CD4-positive, CD25-positive, alpha-beta regulatory T cell (primary cell): Measurements from ENCODE around the gene GEMIN2. TPM values are rescaled to one million over a fixed set of nuclear protein-coding genes. Genes with fewer than 3 reads are reported as not detected.

Experiments
- ATAC-seq, 2 donors: fragments of 150-1000 bp; cut with Tn5 transposase; one replicate each; pipeline ENCODE4 v1.10.0; 2021; ENCODE audit warnings: low read depth in 2 of 2, moderate number of reproducible peaks in 2 of 2, moderate library complexity in 1 of 2
- DNase-seq, 3 donors: peaks; one replicate each; pipeline versions ENCODE4 v3.0.0 to v3.0.0-alpha.2; 2012 to 2022; ENCODE audit warnings: mixed read lengths in 1 of 3
- H3K27ac ChIP-seq: one replicate; pipeline ENCODE4 v1.7.0; 2013; ENCODE audit warnings: mild to moderate bottlenecking, low read length; ENCODE audit not compliant: insufficient read depth, poor library complexity, severe bottlenecking
- H3K27me3 ChIP-seq: one replicate; pipeline ENCODE4 v1.7.0; 2013; ENCODE audit warnings: low read length; ENCODE audit not compliant: control insufficient read depth, insufficient read depth
- H3K36me3 ChIP-seq: one replicate; pipeline ENCODE4 v1.7.0; 2013; ENCODE audit warnings: mild to moderate bottlenecking, low read length, moderate library complexity; ENCODE audit not compliant: control insufficient read depth, insufficient read depth
- H3K4me1 ChIP-seq: 2 replicates; pipeline ENCODE4 v1.7.0; 2013; ENCODE audit warnings: mild to moderate bottlenecking, low read length; ENCODE audit not compliant: insufficient read depth, control insufficient read depth, poor library complexity, severe bottlenecking
- H3K4me3 ChIP-seq: one replicate; pipeline ENCODE4 v1.7.0; 2013; ENCODE audit warnings: low read depth, mild to moderate bottlenecking, low read length, moderate library complexity
- H3K9me3 ChIP-seq, 2 experiments: 1 replicate in 1 of 2; 2 replicates in 1 of 2; pipeline ENCODE4 v1.7.0; 2013; ENCODE audit warnings: low read length in 2 of 2, mild to moderate bottlenecking in 1 of 2, moderate library complexity in 1 of 2; ENCODE audit not compliant: control insufficient read depth in 2 of 2
- H3K27ac Mint-ChIP-seq, 3 donors: one replicate each; pipeline ENCODE4 v1.8.0; 2020 to 2022; ENCODE audit warnings: mild to moderate bottlenecking in 3 of 3, mixed read lengths in 3 of 3, moderate library complexity in 2 of 3
- H3K27me3 Mint-ChIP-seq: one replicate; pipeline ENCODE4 v1.8.0; 2022; ENCODE audit warnings: mild to moderate bottlenecking, mixed read lengths
- H3K36me3 Mint-ChIP-seq: one replicate; pipeline ENCODE4 v1.8.0; 2020; ENCODE audit warnings: mixed read lengths
- H3K4me1 Mint-ChIP-seq, 4 donors: one replicate each; pipeline ENCODE4 v1.8.0; 2020 to 2022; ENCODE audit warnings: mixed read lengths in 4 of 4, mild to moderate bottlenecking in 1 of 4
- H3K4me3 Mint-ChIP-seq, 4 donors: one replicate each; pipeline ENCODE4 v1.8.0; 2020 to 2022; ENCODE audit warnings: mild to moderate bottlenecking in 4 of 4, mixed read lengths in 4 of 4, moderate library complexity in 3 of 4
- H3K9me3 Mint-ChIP-seq, 7 donors: one replicate each; pipeline ENCODE4 v1.8.0; 2020 to 2022; ENCODE audit warnings: mixed read lengths in 7 of 7, mild to moderate bottlenecking in 3 of 7, moderate library complexity in 2 of 7
- polyA plus RNA-seq, 4 donors: library from polyadenylated mRNA; unstranded; fragments of 300-500 nt; fragmentation: Illumina TruSeq; gene quantifications; one replicate each; pipeline ENCODE4 v1.2.3, GENCODE V29; 2021
- total RNA-seq: library from RNA; stranded (reverse); gene quantifications from one replicate; pipeline ENCODE4 v1.2.3, GENCODE V29; 2022

The GEMIN2 gene
- total and polyA plus RNA-seq, 5 donors from 2014 or later = 13.4 to 18.8 (median 17.7) TPM

DNA sequence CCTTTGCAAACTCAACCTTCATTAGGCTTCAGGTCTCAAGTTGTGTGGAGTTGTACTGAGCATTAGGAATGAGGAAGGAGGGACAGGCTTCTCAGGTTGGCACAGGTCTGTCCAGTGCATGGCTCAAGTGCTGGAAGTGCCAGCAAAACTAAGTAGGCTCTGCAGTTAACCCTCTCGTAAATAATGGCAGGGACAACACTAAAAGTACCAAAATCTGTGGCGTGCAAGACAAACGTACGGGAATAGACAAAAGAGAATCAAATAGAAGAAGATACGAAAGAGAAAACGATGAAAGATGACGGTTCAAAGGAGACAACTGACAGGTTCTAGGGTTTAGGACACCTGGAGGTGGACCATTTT lies 55.4 kb downstream of the GEMIN2 start:
- Histone ChIP-seq H3K4me1 (peaks cover 35% of the 10 kb centered on the region), H3K27me3 (no peaks in the 10 kb centered on the region), H3K9me3 (no peaks in the 10 kb centered on the region), H3K4me3 (peak overlapping the region; percentile 98), H3K36me3 (peaks cover 5% of the 10 kb centered on the region), H3K27ac (peak overlapping the region; percentile 91)
- peaks cover 4% of the 10 kb centered on the region for H3K27me3 Mint-ChIP-seq
- ATAC-seq = no peak
- peak overlapping the region; percentile 96 to 100 (median 100) for H3K4me3 Mint-ChIP-seq
- H3K4me1 Mint-ChIP-seq = peaks cover 32 to 68% (median 43%) of the 10 kb centered on the region in 4 donors
- peak overlapping the region; percentile 99 to 100 (median 100) for H3K27ac Mint-ChIP-seq
- peak in 1 of 3 donors; percentile 7 for DNase-seq
- no peaks in the 10 kb centered on the region for H3K9me3 Mint-ChIP-seq
- peaks cover 11% of the 10 kb centered on the region for H3K36me3 Mint-ChIP-seq

DNA sequence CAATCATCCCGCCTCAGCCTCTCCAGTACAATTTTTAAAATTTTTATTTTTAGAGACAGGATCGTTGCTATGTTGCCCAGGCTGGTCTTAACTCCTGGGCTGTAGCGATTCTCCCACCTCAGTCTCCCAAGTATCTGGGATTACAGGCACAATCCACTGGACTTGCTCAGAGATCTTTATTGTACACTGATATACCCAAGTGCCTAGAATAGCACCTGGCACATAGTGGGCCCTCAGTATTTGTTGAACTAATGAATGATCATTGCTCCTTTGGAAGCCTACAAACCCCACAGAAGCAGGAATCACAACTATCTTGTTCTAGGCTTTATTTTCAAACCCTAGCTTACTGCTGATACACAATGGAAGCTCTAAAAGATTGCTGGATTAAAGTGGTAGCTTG lies 59.1 kb downstream of the GEMIN2 start:
- Histone ChIP-seq H3K36me3 (peaks cover 18% of the 10 kb centered on the region), H3K4me1 (peaks cover 37% of the 10 kb centered on the region), H3K9me3 (no peaks in the 10 kb centered on the region), H3K27ac (no peak overlapping the region), H3K4me3 (no peak overlapping the region), H3K27me3 (no peaks in the 10 kb centered on the region)
- Mint-ChIP-seq H3K4me3 (peak overlapping the region; percentile 46 to 98 (median 75)), H3K27me3 (peaks cover 4% of the 10 kb centered on the region), H3K36me3 (peaks cover 14% of the 10 kb centered on the region), H3K4me1 (peaks cover 27 to 71% (median 38%) of the 10 kb centered on the region in 4 donors), H3K9me3 (peaks cover 0 to 1% (median 0%) of the 10 kb centered on the region in 7 donors), H3K27ac (peak overlapping the region in 2 of 3 donors; percentile 65 to 66)
- DNase-seq (no peak), ATAC-seq (no peak)

DNA sequence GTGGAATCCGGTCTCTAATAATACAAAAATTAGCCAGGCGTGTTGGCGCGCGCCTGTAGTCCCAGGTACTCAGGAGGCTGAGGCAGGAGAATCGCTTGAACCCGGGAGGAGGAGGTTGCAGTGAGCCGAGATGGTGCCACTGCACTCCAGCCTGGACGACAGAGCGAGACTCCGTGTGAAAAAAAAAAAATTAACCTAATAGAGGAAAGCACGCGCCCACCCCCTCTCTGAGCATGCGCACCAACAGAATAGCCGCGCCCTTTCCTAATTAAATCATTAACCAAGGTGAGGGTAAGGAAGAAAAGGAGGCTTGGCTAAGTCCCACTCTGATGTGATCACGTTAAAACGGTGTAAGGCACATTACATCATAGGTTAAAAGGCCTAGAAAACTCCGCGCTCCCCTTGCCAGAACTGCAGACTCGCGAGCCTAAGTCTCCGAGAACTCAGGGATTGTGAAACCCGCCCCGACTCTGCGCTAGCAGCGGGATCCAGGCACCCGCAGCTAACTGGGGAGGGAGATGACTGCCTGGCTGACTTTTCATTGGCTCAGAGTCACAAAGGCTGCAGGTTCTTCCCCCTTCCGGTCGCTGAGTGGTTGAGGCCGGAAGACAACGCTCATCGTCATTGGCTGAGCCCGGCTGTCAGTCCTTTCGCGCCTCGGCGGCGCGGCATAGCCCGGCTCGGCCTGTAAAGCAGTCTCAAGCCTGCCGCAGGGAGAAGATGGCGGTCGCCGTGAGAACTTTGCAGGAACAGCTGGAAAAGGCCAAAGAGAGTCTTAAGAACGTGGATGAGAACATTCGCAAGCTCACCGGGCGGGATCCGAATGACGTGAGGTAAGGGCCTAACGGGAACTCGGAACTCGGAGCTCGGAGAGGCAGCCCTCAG lies 60.7 kb downstream of the GEMIN2 start, which contains the start of gene PNN:
TSS of gene PNN (plus strand) at position 695 of the 885 bp plus-strand sequence. CDS start at position 721, 26 bp downstream.
- ATAC-seq = peak; percentile 93 to 95
- Mint-ChIP-seq H3K27ac (peak within 1 kb of the TSS; percentile 100), H3K4me1 (peaks cover 20 to 66% (median 31%) of the 10 kb centered on the region in 4 donors)

DNA sequence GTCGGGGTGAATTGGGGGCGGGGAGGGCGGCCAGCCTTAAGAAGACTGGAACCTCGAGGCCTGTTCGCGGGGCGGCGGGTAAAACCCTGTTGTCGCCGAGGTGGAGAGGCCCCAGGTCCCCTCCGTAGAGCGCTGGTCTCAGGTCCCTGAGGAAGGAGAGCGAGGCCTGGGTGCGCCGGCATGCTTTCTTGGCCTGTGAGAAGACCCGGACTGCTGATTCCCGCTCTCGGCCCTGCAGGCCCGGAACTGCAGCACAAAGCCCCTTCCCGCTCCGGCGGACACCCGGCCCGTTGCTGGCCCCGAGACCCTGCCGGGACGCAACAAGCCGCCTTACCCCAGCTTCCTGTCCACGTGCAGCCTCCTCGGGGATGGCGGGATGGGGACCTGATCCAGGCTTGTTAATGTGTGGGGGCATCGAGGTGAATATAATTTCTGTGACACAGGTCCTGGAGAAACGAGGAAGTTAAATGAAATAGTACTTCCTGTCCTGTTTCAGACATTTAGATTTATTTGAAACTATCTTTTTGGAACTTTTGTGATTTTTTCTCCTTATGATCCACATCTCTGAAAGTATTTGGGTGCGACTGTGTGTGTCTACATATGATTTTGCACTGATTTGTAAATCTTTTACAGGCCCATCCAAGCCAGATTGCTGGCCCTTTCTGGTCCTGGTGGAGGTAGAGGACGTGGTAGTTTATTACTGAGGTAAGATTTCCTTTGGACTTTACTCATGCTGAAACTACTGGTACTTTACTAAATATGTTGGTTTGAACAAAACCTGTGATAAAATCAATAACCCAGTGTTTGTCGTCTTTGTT lies 61.5 kb downstream of the GEMIN2 start:
- no peaks in the 10 kb centered on the region for H3K27me3 Mint-ChIP-seq
- H3K4me1 Mint-ChIP-seq = peaks cover 15 to 59% (median 28%) of the 10 kb centered on the region in 4 donors

More for the DNA sequence above, 60.7 kb downstream of the GEMIN2 start, which contains the start of gene PNN:
- DNase-seq = peak; percentile 96 to 100 (median 98)
- peak within 1 kb of the TSS; percentile 98 to 100 (median 98) for H3K4me3 Mint-ChIP-seq
- Histone ChIP-seq H3K9me3 (no peaks in the 10 kb centered on the region), H3K27me3 (no peaks in the 10 kb centered on the region), H3K4me1 (peaks cover 22% of the 10 kb centered on the region), H3K4me3 (peak within 1 kb of the TSS; percentile 97), H3K36me3 (peaks cover 33% of the 10 kb centered on the region), H3K27ac (peak within 1 kb of the TSS; percentile 94)
- no peaks in the 10 kb centered on the region for H3K27me3 Mint-ChIP-seq
- peaks cover 0 to 1% (median 0%) of the 10 kb centered on the region in 7 donors for H3K9me3 Mint-ChIP-seq
- H3K36me3 Mint-ChIP-seq = peaks cover 22% of the 10 kb centered on the region

DNA sequence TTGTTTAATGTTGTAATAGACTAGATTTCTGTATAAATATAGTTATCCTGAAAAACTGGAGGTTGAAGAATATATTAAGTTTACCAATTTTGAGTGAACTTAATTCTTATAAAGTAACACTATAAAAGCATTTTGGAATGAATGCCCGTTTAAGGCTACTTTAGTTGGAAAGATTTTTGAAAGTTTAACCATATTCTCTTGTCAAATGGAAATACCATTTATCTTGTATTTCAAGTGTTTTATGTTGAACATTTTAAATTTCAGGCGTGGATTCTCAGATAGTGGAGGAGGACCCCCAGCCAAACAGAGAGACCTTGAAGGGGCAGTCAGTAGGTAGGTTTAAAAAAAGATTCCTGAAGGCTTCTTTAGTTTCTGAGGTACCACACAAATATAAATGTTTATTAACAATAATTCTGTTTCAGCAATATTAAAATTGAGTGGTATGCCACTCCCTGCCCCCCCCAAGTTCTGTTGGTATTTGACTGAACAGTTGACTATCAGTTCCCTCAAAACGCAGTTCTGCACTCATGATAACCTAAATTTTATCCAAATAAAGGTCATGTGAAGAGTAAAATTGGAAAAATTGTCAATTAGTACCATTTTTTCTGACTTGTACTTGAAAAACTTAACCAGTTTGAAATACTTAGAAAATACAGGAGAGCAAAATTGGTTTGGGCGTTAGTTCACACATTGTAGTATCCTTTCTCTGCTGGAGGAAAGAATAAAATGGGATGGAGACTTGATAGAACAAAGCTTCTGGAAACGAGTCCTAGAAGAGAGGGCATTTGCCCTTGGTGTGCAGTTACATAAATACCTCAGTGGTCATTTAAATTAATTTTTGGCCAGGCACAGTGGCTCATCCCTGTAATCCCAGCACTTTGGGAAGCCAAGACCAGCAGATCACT lies 62.4 kb downstream of the GEMIN2 start:
- Histone ChIP-seq H3K4me1 (peaks cover 14% of the 10 kb centered on the region), H3K27me3 (no peaks in the 10 kb centered on the region), H3K4me3 (peak overlapping the region; percentile 97), H3K36me3 (peaks cover 50% of the 10 kb centered on the region), H3K9me3 (no peaks in the 10 kb centered on the region), H3K27ac (peak overlapping the region; percentile 94)
- peak overlapping the region; percentile 100 for H3K27ac Mint-ChIP-seq
- DNase-seq = no peak
- peaks cover 11 to 55% (median 24%) of the 10 kb centered on the region in 4 donors for H3K4me1 Mint-ChIP-seq
- no peaks in the 10 kb centered on the region for H3K27me3 Mint-ChIP-seq
- peaks cover 22% of the 10 kb centered on the region for H3K36me3 Mint-ChIP-seq
- peaks cover 0 to 1% (median 0%) of the 10 kb centered on the region in 7 donors for H3K9me3 Mint-ChIP-seq
- peak overlapping the region; percentile 98 to 100 (median 98) for H3K4me3 Mint-ChIP-seq
- ATAC-seq = no peak

More for the DNA sequence above, 61.5 kb downstream of the GEMIN2 start:
- peak overlapping the region; percentile 98 to 100 (median 98) for H3K4me3 Mint-ChIP-seq
- DNase-seq (peak in 1 of 3 donors; percentile 64), ATAC-seq (no peak)
- peak overlapping the region; percentile 97 for H3K4me3 ChIP-seq
- H3K27ac Mint-ChIP-seq = peak overlapping the region; percentile 100
- peak overlapping the region; percentile 94 for H3K27ac ChIP-seq
- no peaks in the 10 kb centered on the region for H3K27me3 ChIP-seq
- H3K36me3 ChIP-seq = peaks cover 41% of the 10 kb centered on the region
- peaks cover 22% of the 10 kb centered on the region for H3K36me3 Mint-ChIP-seq
- H3K4me1 ChIP-seq = peaks cover 17% of the 10 kb centered on the region
- H3K9me3 Mint-ChIP-seq = peaks cover 0 to 1% (median 0%) of the 10 kb centered on the region in 7 donors
- H3K9me3 ChIP-seq = no peaks in the 10 kb centered on the region

DNA sequence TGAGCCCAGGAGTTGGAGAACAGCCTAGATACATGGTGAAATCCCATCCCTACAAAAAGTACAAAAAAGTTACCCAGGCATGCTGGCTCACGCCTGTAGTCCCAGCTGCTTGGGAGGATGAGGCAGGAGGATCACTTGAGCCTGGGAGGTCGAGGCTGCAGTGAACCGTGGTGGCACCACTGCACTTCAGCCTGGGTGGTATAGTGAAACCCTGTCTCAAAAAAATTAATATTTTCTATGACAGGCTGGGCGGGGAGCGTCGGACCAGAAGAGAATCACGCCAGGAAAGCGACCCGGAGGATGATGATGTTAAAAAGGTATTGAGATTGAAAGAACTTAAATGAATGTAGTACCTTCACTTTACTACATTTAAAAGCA lies 63.0 kb downstream of the GEMIN2 start:
- Histone ChIP-seq H3K27ac (peak overlapping the region; percentile 94), H3K4me1 (peaks cover 14% of the 10 kb centered on the region), H3K4me3 (peak overlapping the region; percentile 97), H3K36me3 (peaks cover 56% of the 10 kb centered on the region), H3K9me3 (no peaks in the 10 kb centered on the region), H3K27me3 (no peaks in the 10 kb centered on the region)
- peaks cover 11 to 51% (median 24%) of the 10 kb centered on the region in 4 donors for H3K4me1 Mint-ChIP-seq
- peaks cover 0 to 1% (median 0%) of the 10 kb centered on the region in 7 donors for H3K9me3 Mint-ChIP-seq
- peak overlapping the region; percentile 23 to 69 (median 56) for H3K4me3 Mint-ChIP-seq
- peaks cover 22% of the 10 kb centered on the region for H3K36me3 Mint-ChIP-seq
- H3K27ac Mint-ChIP-seq = peak overlapping the region; percentile 7 to 100 (median 74)
- ATAC-seq (no peak), DNase-seq (no peak)
- no peaks in the 10 kb centered on the region for H3K27me3 Mint-ChIP-seq
